Thyroid gland (tissue), 4 donors: Measurements from ENCODE around the gene NPAS1.

ENCODE experiments used
- CTCF ChIP-seq, 6 experiments: fragments of 200-600 bp in 3 of 6; fragments of 450-650 bp in 3 of 6; sonication (generic) in 3 of 6; IDR thresholded peaks; one replicate each; pipeline ENCODE4 v1.5.1; 2016 to 2019; ENCODE audit warnings: antibody characterized with exemption in 6 of 6, mild to moderate bottlenecking in 2 of 6, inconsistent platforms in 1 of 6, moderate library complexity in 1 of 6
- POLR2A ChIP-seq, 2 donors: fragments of 450-650 bp; IDR thresholded peaks; one replicate each; pipeline ENCODE4 v1.6.1; 2017; ENCODE audit warnings: antibody characterized with exemption in 2 of 2, mild to moderate bottlenecking in 2 of 2, moderate library complexity in 1 of 2

- no peak for TF ChIP-seq CTCF (IDR thresholded peaks at IDR 0.05)
- TF ChIP-seq POLR2A (IDR thresholded peaks at IDR 0.05), result no peak
These were observed 40.2 kb upstream of the NPAS1 start for GRCh38 chr19:46979126-46980105.
